Body of pancreas (tissue), 4 donors: ENCODE data around the gene ENTPD2. TPM values are rescaled to one million over a fixed set of nuclear protein-coding genes. Genes with fewer than 3 reads are reported as not detected.

Experiments used
- ATAC-seq: fragments of 150-250 bp; one replicate; pipeline ENCODE4 v1.9.1; 2016
- DNase-seq, 4 donors: peaks; one replicate each; pipeline ENCODE4 v3.0.0-alpha.2; 2019
- H3K27ac ChIP-seq, 4 donors: fragments of 200-600 bp; sonication (generic); 1 replicate in 3 of 4; 2 replicates in 1 of 4; pipeline versions ENCODE4 v1.5.1 to v1.6.1; 2016 to 2019; ENCODE audit warnings: mild to moderate bottlenecking in 1 of 4, mixed read lengths in 1 of 4, moderate library complexity in 1 of 4
- H3K27me3 ChIP-seq, 2 donors: fragments of 200-600 bp; sonication (generic); one replicate each; pipeline ENCODE4 v1.6.0; 2016; ENCODE audit warnings: mild to moderate bottlenecking in 1 of 2
- H3K36me3 ChIP-seq, 2 donors: fragments of 200-600 bp; sonication (generic); replicated peaks in 1 of 2; 2 replicates each; pipeline ENCODE4 v1.5.1; 2016; ENCODE audit warnings: low read depth in 2 of 2; ENCODE audit not compliant: insufficient read depth in 1 of 2
- H3K4me1 ChIP-seq: fragments of 200-600 bp; sonication (generic); one replicate; pipeline ENCODE4 v1.6.0; 2016
- H3K4me3 ChIP-seq, 2 donors: fragments of 200-600 bp; sonication (generic); 1 replicate in 1 of 2; 2 replicates in 1 of 2; pipeline ENCODE4 v1.5.1; 2016 to 2019
- H3K9me3 ChIP-seq, 3 donors: fragments of 200-600 bp; sonication (generic); 1 replicate in 2 of 3; 2 replicates in 1 of 3; pipeline ENCODE4 v1.5.1; 2016
- POLR2A ChIP-seq, 3 donors: fragments of 450-650 bp; IDR thresholded peaks; one replicate each; pipeline ENCODE4 v1.6.1; 2016; ENCODE audit warnings: antibody characterized with exemption in 3 of 3, mild to moderate bottlenecking in 2 of 3
- WGBS, 2 donors: methylation state at CpG; one replicate each; pipeline ENCODE4 v1.1.5; 2017; 5-methylcytosine and 5-hydroxymethylcytosine counted together
- intact Hi-C: fragments of 100-400 bp; cut with DNase I; formaldehyde crosslinking; loops from one replicate; pipeline ENCODE4 v1.15.1; 2023
- total RNA-seq, 2 donors: library from RNA; depleted of rRNA; stranded (reverse); fragments of >200 nt; gene quantifications; one replicate each; pipeline ENCODE4 v1.1.0, GENCODE V29; 2016
- TF ChIP-seq, protein P1 (sequence below), 7 experiments: fragments of 450-650 bp in 4 of 7; fragments of 200-600 bp in 3 of 7; sonication (generic) in 3 of 7; IDR thresholded peaks; one replicate each; pipeline ENCODE4 v1.5.1; 2016 to 2019; ENCODE audit warnings: antibody characterized with exemption in 7 of 7

The ENTPD2 gene
- total RNA-seq, 2 donors from 2014 or later = 1.3 to 1.6 TPM

DNA sequence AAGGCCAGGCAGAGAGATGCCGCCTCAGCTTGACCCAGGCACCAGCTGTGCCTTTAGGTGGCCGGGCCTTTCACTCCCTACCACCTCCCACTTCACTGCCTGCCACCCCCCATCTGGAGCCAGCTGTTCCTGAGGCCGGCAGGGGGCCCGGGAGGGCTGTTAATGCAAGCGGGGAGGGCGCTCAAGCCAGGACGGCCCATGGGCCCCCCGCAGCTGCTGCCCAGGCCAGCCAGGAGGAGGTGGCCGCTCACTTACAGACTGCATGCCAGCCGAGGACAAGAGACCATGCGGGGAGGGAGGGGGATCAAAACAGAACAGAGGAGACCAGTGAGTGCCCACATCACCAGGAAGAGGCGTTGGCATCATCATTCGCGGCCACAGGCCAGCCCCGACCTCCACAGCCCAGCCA, 30.3 kb downstream of the ENTPD2 start:
- Histone ChIP-seq H3K27ac (no peak overlapping the region), H3K9me3 (no peaks in the 10 kb centered on the region), H3K27me3 (no peaks in the 10 kb centered on the region), H3K4me3 (no peak overlapping the region), H3K4me1 (peaks cover 30% of the 10 kb centered on the region), H3K36me3 (no peaks in the 10 kb centered on the region)
- no peak for ATAC-seq
- 83 to 93% methylated on average over 8 to 12 of the region's 15 CpGs for WGBS, 2 donors
- no peak for DNase-seq
- intact Hi-C loops = loop anchor here (5.0 kb wide), 1 partner anchor 71 kb away; the partner anchor contains the start of gene LCN12
- TF ChIP-seq, protein P1, sequence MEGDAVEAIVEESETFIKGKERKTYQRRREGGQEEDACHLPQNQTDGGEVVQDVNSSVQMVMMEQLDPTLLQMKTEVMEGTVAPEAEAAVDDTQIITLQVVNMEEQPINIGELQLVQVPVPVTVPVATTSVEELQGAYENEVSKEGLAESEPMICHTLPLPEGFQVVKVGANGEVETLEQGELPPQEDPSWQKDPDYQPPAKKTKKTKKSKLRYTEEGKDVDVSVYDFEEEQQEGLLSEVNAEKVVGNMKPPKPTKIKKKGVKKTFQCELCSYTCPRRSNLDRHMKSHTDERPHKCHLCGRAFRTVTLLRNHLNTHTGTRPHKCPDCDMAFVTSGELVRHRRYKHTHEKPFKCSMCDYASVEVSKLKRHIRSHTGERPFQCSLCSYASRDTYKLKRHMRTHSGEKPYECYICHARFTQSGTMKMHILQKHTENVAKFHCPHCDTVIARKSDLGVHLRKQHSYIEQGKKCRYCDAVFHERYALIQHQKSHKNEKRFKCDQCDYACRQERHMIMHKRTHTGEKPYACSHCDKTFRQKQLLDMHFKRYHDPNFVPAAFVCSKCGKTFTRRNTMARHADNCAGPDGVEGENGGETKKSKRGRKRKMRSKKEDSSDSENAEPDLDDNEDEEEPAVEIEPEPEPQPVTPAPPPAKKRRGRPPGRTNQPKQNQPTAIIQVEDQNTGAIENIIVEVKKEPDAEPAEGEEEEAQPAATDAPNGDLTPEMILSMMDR (IDR thresholded peaks at IDR 0.05) = no peak
- no peak for TF ChIP-seq POLR2A (IDR thresholded peaks at IDR 0.05)

DNA sequence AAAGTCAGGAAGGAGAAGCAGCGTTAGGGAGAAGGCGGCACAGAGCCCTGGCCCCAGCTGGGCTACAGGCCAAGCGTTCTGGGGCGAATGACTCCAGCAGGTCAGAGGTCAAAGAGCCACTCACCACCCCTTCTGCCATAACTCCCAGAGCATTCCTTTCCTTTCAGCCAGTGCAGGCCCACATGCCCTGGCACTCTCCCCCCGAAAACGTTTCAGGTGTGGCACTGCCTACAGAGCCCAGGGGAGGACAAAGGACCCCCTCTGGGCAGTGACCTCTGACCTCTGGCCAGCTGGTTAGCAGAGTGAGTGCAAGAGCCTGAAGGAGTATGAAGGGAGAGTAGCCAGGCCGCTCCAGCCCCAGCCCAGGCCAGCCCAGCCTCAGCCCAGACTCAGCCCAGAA, 30.7 kb downstream of the ENTPD2 start:
- Histone ChIP-seq H3K4me1 (peaks cover 27% of the 10 kb centered on the region), H3K27ac (no peak overlapping the region), H3K27me3 (no peaks in the 10 kb centered on the region), H3K9me3 (no peaks in the 10 kb centered on the region), H3K4me3 (no peak overlapping the region), H3K36me3 (no peaks in the 10 kb centered on the region)
- DNase-seq = no peak
- intact Hi-C loops = loop anchor here (5.0 kb wide), 1 partner anchor 71 kb away; the partner anchor contains the start of gene LCN12
- TF ChIP-seq, protein P1 (IDR thresholded peaks at IDR 0.05) = no peak
- no peak for TF ChIP-seq POLR2A (IDR thresholded peaks at IDR 0.05)
- 84 to 87% methylated on average over 6 to 7 of the region's 7 CpGs for WGBS, 2 donors
- ATAC-seq = no peak

DNA sequence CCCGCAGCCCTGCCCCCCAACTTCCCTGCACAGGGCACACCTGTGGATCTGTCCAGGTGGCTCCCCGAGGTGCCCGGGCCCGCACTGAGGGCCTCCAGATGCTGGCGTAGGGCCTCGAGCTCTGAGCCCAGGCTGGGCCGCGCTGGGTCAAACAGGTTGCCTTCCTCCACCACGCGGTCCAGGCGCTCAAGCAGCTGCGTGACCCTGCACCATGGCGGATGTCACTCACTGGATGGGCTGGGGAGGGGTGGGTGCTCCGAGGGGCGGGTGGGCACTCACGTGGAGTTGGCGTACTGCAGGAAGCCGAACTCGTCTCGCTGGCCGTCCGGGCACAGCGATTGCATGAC, 31.2 kb downstream of the ENTPD2 start:
- DNase-seq = no peak
- intact Hi-C loops = loop anchor here (5.0 kb wide), 1 partner anchor 70 kb away; the partner anchor contains the start of gene LCN12
- no peaks in the 10 kb centered on the region for H3K27me3 ChIP-seq
- no peak overlapping the region for H3K4me3 ChIP-seq
- no peaks in the 10 kb centered on the region for H3K9me3 ChIP-seq
- WGBS, 2 donors = 93 to 97% methylated on average over 16 to 22 of the region's 23 CpGs
- no peak overlapping the region for H3K27ac ChIP-seq
- peaks cover 26% of the 10 kb centered on the region for H3K4me1 ChIP-seq
- no peaks in the 10 kb centered on the region for H3K36me3 ChIP-seq
- no peak for ATAC-seq
- TF ChIP-seq, protein P1 (IDR thresholded peaks at IDR 0.05) = no peak
- no peak for TF ChIP-seq POLR2A (IDR thresholded peaks at IDR 0.05)

DNA sequence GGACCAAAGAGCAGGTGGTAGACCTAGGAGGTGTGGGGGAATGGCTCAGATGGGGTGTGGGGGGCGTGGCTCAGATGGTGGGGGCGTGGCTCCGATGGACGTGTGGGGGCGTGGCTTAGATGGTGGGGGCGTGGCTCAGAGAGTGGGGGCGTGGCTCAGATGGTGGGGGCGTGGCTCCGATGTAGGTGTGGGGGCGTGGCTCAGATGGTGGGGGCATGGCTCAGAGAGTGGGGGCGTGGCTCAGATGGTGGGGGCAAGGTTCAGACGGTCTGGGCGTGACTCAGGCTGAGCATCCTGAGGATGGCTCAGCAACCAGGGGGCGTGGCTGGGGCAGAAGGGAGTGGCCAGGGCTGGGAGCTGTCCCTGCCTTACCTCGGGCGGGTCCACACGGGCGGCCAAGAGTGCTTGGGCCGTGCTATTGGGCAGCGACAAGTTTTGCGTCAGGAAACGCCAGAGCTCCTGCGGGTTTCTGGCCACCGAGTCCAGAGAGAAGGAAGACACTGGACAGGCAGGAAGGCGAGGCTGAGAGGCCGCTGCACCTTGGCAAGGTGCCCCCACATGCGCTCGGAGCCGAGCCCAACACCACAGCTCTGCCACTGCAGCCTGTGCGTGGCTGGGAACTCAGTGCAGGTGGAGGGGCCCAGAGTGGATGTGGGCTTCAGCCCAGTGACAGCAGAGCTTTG, 31.7 kb downstream of the ENTPD2 start:
- intact Hi-C loops = loop anchor here (5.0 kb wide), 1 partner anchor 70 kb away; the partner anchor contains the start of gene LCN12
- Histone ChIP-seq H3K27me3 (no peaks in the 10 kb centered on the region), H3K36me3 (peaks cover 0 to 2% of the 10 kb centered on the region in 2 donors), H3K27ac (no peak overlapping the region), H3K9me3 (no peaks in the 10 kb centered on the region), H3K4me3 (no peak overlapping the region), H3K4me1 (peaks cover 21% of the 10 kb centered on the region)
- TF ChIP-seq POLR2A (IDR thresholded peaks at IDR 0.05) = no peak
- TF ChIP-seq, protein P1 (IDR thresholded peaks at IDR 0.05) = no peak
- ATAC-seq (no peak), DNase-seq (peak; percentile 35 to 50 (median 43))
- WGBS, 2 donors = 70 to 78% methylated on average over 9 to 22 of the region's 30 CpGs

DNA sequence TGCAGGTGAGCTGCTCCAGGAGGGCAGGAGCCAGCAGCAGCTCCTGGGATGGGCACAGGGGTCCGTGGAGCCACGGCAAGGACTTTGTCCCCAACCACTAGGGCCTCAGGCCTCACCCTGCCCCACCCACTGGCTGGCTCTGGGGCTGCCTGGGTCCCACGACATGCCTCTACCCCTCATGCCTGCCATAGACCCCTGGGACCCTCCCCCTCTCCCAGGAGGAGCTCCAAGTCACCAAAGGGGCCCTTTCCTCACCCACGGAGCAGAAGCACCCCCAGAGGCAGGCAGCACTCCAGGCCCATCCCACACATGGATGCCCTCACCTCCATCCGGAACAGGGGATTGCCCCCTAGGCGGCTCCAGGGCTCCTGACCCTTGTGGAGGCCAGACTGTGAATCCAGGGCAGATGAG, 32.3 kb downstream of the ENTPD2 start:
- Histone ChIP-seq H3K27ac (no peak overlapping the region), H3K27me3 (no peaks in the 10 kb centered on the region), H3K9me3 (no peaks in the 10 kb centered on the region), H3K36me3 (peaks cover 0 to 2% of the 10 kb centered on the region in 2 donors), H3K4me3 (no peak overlapping the region), H3K4me1 (peaks cover 16% of the 10 kb centered on the region)
- WGBS, 2 donors = 89 to 90% methylated on average over 2 to 5 of the region's 6 CpGs
- intact Hi-C loops = loop anchor here (5.0 kb wide), 1 partner anchor 69 kb away; the partner anchor contains the start of gene LCN12
- DNase-seq (no peak), ATAC-seq (no peak)
- no peak for TF ChIP-seq POLR2A (IDR thresholded peaks at IDR 0.05)
